Measurements from ENCODE around the gene ZBTB7C. TPM values are rescaled to one million over a fixed set of nuclear protein-coding genes. Genes with fewer than 3 reads are reported as not detected.

The ZBTB7C gene
- total RNA-seq, 1 donor from 2014 or later = 0.11 TPM

- Mint-ChIP-seq H3K4me3 (ENCODE audit: unreplicated experiment) (no peak overlapping the region), H3K27me3 (ENCODE audit: unreplicated experiment) (peaks cover 51% of the 10 kb centered on the region), H3K9me3 (ENCODE audit: unreplicated experiment) (no peaks in the 10 kb centered on the region), H3K27ac (ENCODE audit: unreplicated experiment) (no peak overlapping the region), H3K36me3 (ENCODE audit: unreplicated experiment) (no peaks in the 10 kb centered on the region), H3K4me1 (ENCODE audit: unreplicated experiment) (peaks cover 5% of the 10 kb centered on the region)
- no peak for TF ChIP-seq CTCF (IDR thresholded peaks at IDR 0.05)
- no peak for DNase-seq (ENCODE audit: extremely low spot score, unreplicated experiment)
Observed at GRCh38 chr18:48228301-48228715, 180.9 kb downstream of the ZBTB7C start.

GRCh38 chr18:48227206-48227605 is 182.0 kb downstream of the ZBTB7C start:
- no peak overlapping the region for H3K4me3 Mint-ChIP-seq (ENCODE audit: unreplicated experiment)
- no peak for TF ChIP-seq CTCF (IDR thresholded peaks at IDR 0.05)
- peaks cover 48% of the 10 kb centered on the region for H3K27me3 Mint-ChIP-seq (ENCODE audit: unreplicated experiment)

GRCh38 chr18:48226401-48226800 is 182.8 kb downstream of the ZBTB7C start:
- Mint-ChIP-seq H3K4me3 (ENCODE audit: unreplicated experiment) (no peak overlapping the region), H3K27me3 (ENCODE audit: unreplicated experiment) (peaks cover 42% of the 10 kb centered on the region), H3K27ac (ENCODE audit: unreplicated experiment) (no peak overlapping the region), H3K36me3 (ENCODE audit: unreplicated experiment) (no peaks in the 10 kb centered on the region), H3K4me1 (ENCODE audit: unreplicated experiment) (peaks cover 5% of the 10 kb centered on the region), H3K9me3 (ENCODE audit: unreplicated experiment) (no peaks in the 10 kb centered on the region)
- no peak for DNase-seq (ENCODE audit: extremely low spot score, unreplicated experiment)
- no peak for TF ChIP-seq CTCF (IDR thresholded peaks at IDR 0.05)

More at GRCh38 chr18:48227206-48227605, 182.0 kb downstream of the ZBTB7C start:
- peaks cover 5% of the 10 kb centered on the region for H3K4me1 Mint-ChIP-seq (ENCODE audit: unreplicated experiment)
- no peaks in the 10 kb centered on the region for H3K9me3 Mint-ChIP-seq (ENCODE audit: unreplicated experiment)
- no peak for DNase-seq (ENCODE audit: extremely low spot score, unreplicated experiment)
- no peak overlapping the region for H3K27ac Mint-ChIP-seq (ENCODE audit: unreplicated experiment)
- H3K36me3 Mint-ChIP-seq (ENCODE audit: unreplicated experiment) = no peaks in the 10 kb centered on the region

- Mint-ChIP-seq H3K4me1 (ENCODE audit: unreplicated experiment) (no peaks in the 10 kb centered on the region), H3K4me3 (ENCODE audit: unreplicated experiment) (no peak overlapping the region), H3K9me3 (ENCODE audit: unreplicated experiment) (no peaks in the 10 kb centered on the region), H3K27me3 (ENCODE audit: unreplicated experiment) (peaks cover 25% of the 10 kb centered on the region), H3K27ac (ENCODE audit: unreplicated experiment) (no peak overlapping the region), H3K36me3 (ENCODE audit: unreplicated experiment) (no peaks in the 10 kb centered on the region)
- DNase-seq (ENCODE audit: extremely low spot score, unreplicated experiment) = no peak
- no peak for TF ChIP-seq CTCF (IDR thresholded peaks at IDR 0.05)
Observed at GRCh38 chr18:48222118-48222517, 187.1 kb downstream of the ZBTB7C start.

- DNase-seq (ENCODE audit: extremely low spot score, unreplicated experiment) = no peak
- no peaks in the 10 kb centered on the region for H3K9me3 Mint-ChIP-seq (ENCODE audit: unreplicated experiment)
- no peaks in the 10 kb centered on the region for H3K36me3 Mint-ChIP-seq (ENCODE audit: unreplicated experiment)
- TF ChIP-seq CTCF (IDR thresholded peaks at IDR 0.05) = no peak
- no peak overlapping the region for H3K4me3 Mint-ChIP-seq (ENCODE audit: unreplicated experiment)
- no peaks in the 10 kb centered on the region for H3K4me1 Mint-ChIP-seq (ENCODE audit: unreplicated experiment)
- no peak overlapping the region for H3K27ac Mint-ChIP-seq (ENCODE audit: unreplicated experiment)
- H3K27me3 Mint-ChIP-seq (ENCODE audit: unreplicated experiment) = peaks cover 33% of the 10 kb centered on the region
Observed at GRCh38 chr18:48219810-48220499, 189.2 kb downstream of the ZBTB7C start.

Measured in osteocyte (in vitro differentiated cells).